Activated CD4-positive, alpha-beta T cell treated with anti-CD3 and anti-CD28 coated beads for 24 hours (primary cell): ENCODE results near the gene CLASP1.
"Not testable (repeated sequence)": the region's sequence is repeated elsewhere in the genome, so short reads cannot be mapped to it uniquely, and the experiment has no call there.

ENCODE experiments used
- DNase-seq, 2 donors: peaks; one replicate each; pipeline ENCODE4 v3.0.0-alpha.2; 2020; ENCODE audit warnings: low read depth in 2 of 2

CLASP1 gene

DNA sequence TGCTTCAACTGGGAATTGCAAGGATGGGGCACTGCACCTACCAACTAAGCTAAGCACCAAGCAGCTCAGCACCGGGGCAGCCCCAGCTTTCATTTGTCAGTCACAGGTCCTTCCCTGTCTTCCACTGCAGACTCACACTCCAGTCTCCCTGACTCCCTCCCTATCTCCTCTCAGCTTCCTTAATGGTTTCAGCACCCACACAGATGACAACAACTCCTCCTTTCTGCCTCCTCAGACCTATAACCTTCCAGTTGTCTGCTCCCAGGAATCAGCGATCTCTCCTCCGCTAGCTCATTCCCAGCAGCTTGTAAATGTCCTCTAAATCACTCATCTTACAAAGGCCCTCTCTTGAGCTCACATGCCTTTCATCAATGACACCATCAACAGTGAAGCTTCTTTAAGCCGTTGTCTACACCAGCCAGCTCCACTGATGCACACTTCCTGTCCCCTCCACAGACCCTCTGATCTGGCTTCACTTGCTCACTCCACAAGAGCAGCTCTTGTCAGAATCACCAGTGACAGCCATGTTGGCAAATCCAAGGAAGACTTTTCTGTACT is 32.1 kb downstream of the CLASP1 start:
- DNase-seq = no peak

DNA sequence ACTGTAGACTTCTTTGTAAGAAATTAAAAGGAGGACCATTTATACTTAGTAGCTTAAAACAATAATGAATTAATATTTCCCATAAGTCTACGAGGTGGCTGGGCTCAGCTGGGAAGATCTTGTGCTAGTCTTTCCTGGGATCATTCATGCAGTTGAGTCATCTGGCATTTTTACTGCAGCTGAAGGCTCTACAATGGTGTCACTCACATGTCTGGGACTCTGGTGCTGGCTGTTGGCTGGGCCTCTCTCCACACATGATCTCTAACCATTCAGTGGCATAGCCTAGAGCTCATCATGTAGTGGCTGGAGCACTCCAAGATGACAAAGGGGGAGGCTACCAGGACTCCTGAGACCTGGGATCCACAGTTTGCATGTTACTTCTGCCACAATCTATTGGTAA is 35.5 kb downstream of the CLASP1 start:
- no peak for DNase-seq

DNA sequence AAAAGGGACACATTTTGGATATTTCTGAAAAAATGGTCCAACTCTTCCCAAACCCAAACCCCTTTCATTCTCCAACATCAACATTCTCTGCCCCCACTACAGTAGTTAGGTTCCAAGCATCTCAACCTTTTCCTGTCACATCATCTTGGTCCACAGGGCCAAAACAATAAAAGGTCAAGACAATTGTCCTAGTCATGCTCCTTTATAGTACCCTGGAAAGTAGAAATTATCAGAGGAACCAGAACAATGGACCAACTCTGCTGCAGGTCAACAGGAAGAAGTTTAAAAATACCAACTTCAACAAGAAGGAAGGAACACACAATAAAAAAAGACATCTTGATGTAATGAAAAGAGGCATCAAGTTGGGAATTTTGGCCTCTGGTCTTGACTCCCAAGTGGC is 36.1 kb downstream of the CLASP1 start:
- DNase-seq = no peak

DNA sequence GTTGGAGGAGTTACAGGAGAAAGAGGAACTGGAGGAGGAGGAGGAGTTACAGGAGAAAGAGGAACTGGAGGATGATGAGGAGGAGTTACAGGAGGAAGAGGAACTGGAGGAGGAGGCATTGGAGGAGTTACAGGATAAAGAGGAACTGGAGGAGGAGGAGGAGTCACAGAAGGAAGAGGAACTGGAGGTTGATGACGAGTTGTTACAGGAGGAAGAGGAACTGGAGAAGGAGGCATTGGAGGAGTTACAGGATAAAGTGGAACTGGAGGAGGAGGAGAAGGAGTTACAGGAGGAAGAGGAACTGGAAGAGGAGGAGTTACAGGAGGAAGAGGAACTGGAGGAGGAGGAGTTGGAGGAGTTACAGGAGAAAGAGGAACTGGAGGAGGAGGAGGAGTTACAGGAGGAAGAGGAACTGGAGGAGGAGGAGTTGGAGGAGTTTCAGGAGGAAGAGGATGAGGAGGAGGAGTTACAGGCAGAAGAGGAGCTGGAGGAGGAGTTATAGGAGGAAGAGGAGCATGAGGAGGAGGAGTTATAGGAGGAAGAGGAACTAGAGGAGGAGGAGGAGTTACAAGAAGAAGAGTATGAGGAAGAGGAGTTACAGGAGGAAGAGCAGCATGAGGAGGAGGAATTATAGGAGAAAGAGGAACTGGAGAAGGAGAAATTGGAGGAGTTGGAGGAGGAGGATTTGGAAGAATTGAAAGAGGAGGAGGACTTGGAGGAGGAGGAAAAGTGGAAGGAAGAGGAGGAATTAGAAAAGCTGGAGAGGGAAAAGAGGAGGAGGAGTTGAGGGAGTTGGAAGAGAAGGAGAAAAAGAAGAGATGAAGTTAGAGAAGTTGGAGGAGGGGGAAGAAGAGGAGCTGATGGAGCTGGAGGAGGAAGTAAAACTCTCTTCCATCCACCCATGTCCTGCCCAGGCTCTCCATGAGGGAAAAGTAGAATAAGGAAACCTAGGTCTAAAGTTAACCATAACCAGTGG is 37.2 kb downstream of the CLASP1 start:
- DNase-seq = no peak

GRCh38 chr2:121611048-121611649 is 38.1 kb downstream of the CLASP1 start:
- DNase-seq = not testable (repeated sequence)

DNA sequence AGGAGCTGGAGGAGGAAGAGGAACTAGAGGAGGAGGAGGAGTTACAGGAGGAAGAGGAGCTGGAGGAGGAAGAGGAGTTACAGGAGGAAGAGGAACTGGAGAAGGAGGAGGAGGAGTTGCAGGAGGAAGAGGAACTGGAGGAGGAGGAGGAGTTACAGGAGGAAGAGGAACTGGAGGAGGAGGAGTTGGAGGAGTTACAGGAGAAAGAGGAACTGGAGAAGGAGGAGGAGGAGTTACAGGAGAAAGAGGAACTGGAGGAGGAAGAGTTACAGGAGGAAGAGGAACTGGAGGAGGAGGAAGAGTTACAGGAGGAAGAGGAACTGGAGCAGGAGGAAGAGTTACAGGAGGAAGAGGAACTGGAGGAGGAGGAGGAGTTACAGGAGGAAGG is 38.8 kb downstream of the CLASP1 start:
- DNase-seq = not testable (repeated sequence)

DNA sequence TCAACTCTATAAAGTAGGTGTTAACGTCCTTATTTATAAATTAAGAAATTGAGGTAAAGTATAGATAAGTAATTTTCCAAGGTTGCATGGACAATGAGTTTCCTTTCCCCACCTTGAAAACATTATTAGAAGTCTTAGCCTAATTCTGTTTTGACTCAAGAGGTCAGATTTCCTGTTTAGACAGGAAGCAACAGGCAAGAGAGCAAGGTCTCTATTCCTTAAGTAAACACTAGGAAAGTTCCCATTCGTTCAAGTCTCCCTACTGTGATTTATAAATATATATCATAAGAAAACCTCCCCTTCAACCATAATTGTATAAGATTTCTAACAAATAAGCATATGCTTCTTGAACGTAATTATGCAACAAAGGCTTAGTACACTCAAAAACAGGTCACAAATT is 40.3 kb downstream of the CLASP1 start:
- no peak for DNase-seq

DNA sequence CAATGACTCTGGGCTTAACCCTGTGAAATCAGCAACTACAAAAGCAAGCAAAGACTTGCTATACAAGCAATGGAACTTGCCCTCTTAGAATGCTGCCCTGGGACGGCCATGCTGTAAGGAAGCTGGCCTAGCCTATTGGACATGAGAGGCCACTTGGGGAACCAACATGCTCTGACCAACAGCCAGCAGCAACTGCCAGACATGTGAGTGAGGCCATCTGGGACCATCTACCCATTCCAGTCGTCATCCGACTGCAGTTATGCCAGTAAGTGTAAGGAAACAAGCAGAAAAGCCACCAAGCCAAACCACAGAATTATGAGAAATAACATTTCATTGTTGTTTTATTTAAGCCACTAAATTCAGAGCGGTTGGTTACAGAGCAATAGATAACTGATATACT is 40.9 kb downstream of the CLASP1 start:
- no peak for DNase-seq

GRCh38 chr2:121605820-121606733 is 43.2 kb downstream of the CLASP1 start:
- no peak for DNase-seq

DNA sequence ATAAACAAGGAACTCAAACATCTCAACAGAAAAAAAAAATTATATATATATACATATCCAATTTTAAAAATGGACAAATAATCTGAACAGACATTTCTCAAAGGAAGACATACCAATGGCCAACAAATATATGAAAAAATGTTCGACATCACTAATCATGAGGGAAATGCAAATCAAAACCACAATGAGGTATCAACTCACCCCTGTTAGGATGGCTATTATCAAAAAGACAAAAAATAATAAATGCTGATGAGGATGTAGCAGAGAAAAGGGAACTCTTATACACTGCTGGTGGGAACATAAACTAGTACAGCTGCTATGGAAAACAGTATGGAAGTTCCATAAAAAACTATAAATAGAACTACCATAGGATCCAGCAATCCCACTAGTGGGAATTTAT is 46.1 kb downstream of the CLASP1 start:
- no peak for DNase-seq

- DNase-seq = no peak
These were observed 49.2 kb downstream of the CLASP1 start for GRCh38 chr2:121599963-121600651.

GRCh38 chr2:121598087-121598486 is 51.2 kb downstream of the CLASP1 start:
- DNase-seq = no peak

GRCh38 chr2:121596221-121597080 is 52.8 kb downstream of the CLASP1 start:
- no peak for DNase-seq

DNA sequence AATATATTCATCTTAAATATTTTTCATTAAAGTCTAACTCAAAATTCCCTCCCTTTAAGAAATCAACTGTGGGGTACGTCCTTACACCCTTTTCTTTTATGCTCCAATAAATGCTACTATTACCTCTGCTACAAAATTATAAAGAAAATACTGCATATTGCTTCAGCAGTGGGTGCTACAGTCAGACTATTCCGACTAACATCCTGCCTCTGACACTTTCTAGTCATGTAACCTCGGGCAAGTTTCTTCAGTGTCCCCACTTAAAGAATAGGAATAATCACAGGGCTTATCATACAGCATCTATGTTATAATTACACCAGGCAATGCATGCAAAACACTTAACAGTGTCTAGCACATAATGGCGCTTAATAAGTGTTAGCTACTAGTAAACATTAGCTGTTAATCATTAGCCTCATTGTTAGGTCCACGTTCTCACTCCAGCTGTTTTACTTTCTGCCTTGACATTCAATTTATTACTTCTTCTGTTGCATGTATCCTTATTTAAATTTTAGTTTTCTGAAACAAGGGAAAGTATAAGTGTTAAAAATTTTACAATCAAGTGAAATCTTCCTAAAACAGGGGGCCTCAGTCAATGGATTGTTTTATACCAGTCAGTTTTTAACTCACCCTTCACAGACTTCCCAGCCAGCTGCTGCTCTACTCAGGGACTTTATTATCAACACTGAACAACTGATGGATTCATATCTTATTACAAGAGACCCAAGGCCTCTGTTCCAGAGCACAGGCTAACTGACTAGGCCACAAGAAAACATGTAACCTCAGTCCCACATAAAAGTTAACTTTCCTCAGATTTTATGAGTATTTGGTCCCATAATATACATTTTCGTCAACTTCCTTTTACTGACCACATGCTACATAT is 54.0 kb downstream of the CLASP1 start:
- DNase-seq = no peak

DNA sequence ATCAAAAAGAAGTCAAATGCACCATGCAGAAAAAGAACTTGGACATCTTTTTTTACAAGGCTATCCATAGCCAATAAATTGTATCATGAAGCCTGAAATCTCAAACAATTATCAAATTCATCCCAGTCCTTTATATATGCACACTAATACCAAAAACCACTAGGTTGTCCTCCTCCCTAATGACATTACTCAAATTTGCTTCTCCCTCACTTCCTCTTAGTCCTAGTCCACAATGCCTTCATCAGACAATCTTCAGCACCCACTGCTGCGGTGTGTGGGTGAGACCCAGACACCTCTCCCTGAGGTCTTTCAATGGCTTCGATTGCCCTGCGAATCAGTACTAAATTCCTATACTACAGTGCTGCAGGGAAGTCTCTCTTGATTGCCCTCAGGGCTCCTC is 58.1 kb downstream of the CLASP1 start:
- no peak for DNase-seq

- DNase-seq = no peak
These were observed 60.9 kb downstream of the CLASP1 start for GRCh38 chr2:121588357-121588756.

DNA sequence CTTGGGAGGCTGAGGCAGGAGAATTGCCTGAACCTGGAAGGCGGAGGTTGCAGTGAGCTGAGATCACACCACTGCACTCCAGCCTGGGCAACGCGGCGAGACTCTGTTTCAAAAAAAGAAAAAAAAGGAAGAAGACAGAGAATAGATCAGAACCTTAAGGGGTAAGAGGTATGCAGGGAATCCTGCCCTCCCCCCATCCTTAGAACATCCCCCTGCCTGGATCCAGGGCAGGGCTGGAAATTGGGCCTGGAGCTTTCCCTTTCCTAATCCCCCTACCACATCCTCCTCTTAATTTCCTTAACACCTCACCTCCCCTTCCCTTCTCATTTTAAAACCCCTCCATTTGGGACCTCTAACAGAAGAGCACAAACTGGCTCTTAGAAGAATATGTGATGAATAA is 62.1 kb downstream of the CLASP1 start:
- DNase-seq = no peak

- no peak for DNase-seq
These were observed 64.5 kb downstream of the CLASP1 start for GRCh38 chr2:121584741-121585140.

- no peak for DNase-seq
These were observed 65.7 kb downstream of the CLASP1 start for GRCh38 chr2:121583555-121583954.
